ENCODE data around the gene FAM114A2.
A peak's percentile ranks its signal among the peaks of the same experiment; 100 is the strongest.
"Not testable (repeated sequence)": the region's sequence is repeated elsewhere in the genome, so short reads cannot be mapped to it uniquely, and the experiment has no call there.

FAM114A2 gene

GRCh38 chr5:154038707-154039457, at the start of gene FAM114A2, which contains the start of gene MFAP3:
TSS of gene FAM114A2 (minus strand) at chr5:154038910. CDS start at chr5:154034953, 3,957 bp downstream.
TSS of gene MFAP3 (plus strand) at chr5:154038967. CDS start at chr5:154049723, 10,756 bp downstream.
- DNase-seq = peak; percentile 93

GRCh38 chr5:154087260-154087659, 48.5 kb upstream of the FAM114A2 start:
- peak; percentile 79 for DNase-seq

- no peak for DNase-seq
Observed at GRCh38 chr5:154086641-154087040, 47.9 kb upstream of the FAM114A2 start.

- DNase-seq = peak; percentile 12
Observed at GRCh38 chr5:154086146-154086545, 47.4 kb upstream of the FAM114A2 start.

- DNase-seq = no peak
Observed at GRCh38 chr5:154084062-154084639, 45.4 kb upstream of the FAM114A2 start.

GRCh38 chr5:154081246-154081645, 42.5 kb upstream of the FAM114A2 start:
- no peak for DNase-seq

- peak; percentile 98 for DNase-seq
Observed at GRCh38 chr5:154078272-154078671, 39.6 kb upstream of the FAM114A2 start.

- DNase-seq = no peak
Observed at GRCh38 chr5:154077696-154078095, 39.0 kb upstream of the FAM114A2 start.

- DNase-seq = no peak
Observed at GRCh38 chr5:154076240-154076922, 37.7 kb upstream of the FAM114A2 start.

GRCh38 chr5:154072414-154073171, 33.9 kb upstream of the FAM114A2 start:
- peak; percentile 79 for DNase-seq

GRCh38 chr5:154071799-154072413, 33.2 kb upstream of the FAM114A2 start:
- no peak for DNase-seq

GRCh38 chr5:154069854-154070253, 31.1 kb upstream of the FAM114A2 start:
- DNase-seq = not testable (repeated sequence)

GRCh38 chr5:154065971-154066370, 27.3 kb upstream of the FAM114A2 start:
- no peak for DNase-seq

- DNase-seq = no peak
Observed at GRCh38 chr5:154063372-154063771, 24.7 kb upstream of the FAM114A2 start.

GRCh38 chr5:154060606-154061005, 21.9 kb upstream of the FAM114A2 start:
- DNase-seq = no peak

GRCh38 chr5:154059583-154059982, 20.9 kb upstream of the FAM114A2 start:
- DNase-seq = no peak

- DNase-seq = no peak
Observed at GRCh38 chr5:154059039-154059430, 20.3 kb upstream of the FAM114A2 start.

- DNase-seq = peak; percentile 21
Observed at GRCh38 chr5:154058055-154059038, 19.6 kb upstream of the FAM114A2 start.

- no peak for DNase-seq
Observed at GRCh38 chr5:154055201-154055600, 16.5 kb upstream of the FAM114A2 start.

GRCh38 chr5:154053468-154053867, 14.8 kb upstream of the FAM114A2 start:
- no peak for DNase-seq

GRCh38 chr5:154049636-154050035, 10.9 kb upstream of the FAM114A2 start:
- no peak for DNase-seq

All from NCI-H345 (cell line).